SKM-1 (cell line): ENCODE results near the gene SLC9A7.
A peak's percentile ranks its signal among the peaks of the same experiment; 100 is the strongest.
"Not testable (repeated sequence)": the region's sequence is repeated elsewhere in the genome, so short reads cannot be mapped to it uniquely, and the experiment has no call there.

Source experiments
- DNase-seq: peaks from one replicate; lab custom pipeline; 2025; ENCODE audit not compliant: unreplicated experiment; lab: John Stamatoyannopoulos, UW

SLC9A7 gene

DNA sequence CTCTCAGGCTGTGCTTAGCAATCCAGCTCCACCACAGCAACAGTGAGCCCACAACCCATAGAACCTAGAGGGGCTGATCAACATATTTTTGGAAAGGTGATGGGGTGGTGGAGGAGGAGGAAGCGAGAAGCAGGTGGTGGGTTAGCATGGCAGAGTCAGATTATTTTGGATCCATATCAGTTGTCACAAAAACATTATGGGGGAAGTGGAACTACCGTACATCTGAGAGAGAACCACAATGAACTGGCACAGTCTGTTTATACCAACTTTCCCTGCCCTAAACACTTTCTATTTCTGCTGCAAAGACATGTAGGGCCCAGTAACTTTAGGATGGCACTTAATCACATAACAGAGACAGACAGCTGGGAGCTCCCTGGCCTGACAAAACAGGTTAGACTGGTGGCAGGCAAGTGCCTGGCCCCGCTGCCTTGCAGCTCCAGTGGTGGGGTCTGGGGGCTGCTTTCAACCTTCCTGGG, 4.3 kb downstream of the SLC9A7 start:
- no peak for DNase-seq

DNA sequence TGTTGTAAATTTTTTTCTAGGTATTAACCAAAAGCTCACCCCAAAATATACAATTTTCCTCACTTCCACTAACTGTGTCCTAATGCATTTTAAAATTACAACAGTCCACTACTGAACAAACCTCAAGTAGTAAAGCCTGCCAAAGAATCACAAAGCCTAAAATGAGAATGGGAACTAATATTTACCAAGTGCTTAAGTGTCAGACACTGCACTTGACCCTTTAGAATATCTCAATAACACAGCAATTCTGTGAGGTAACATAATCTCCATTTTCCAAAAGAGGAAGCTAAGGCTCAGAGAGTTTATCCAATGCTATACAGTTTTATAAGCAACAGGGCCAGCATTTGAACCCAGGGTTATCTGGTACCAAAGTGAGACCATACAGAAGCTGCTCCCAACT, 4.9 kb downstream of the SLC9A7 start:
- DNase-seq = peak; percentile 1

DNA sequence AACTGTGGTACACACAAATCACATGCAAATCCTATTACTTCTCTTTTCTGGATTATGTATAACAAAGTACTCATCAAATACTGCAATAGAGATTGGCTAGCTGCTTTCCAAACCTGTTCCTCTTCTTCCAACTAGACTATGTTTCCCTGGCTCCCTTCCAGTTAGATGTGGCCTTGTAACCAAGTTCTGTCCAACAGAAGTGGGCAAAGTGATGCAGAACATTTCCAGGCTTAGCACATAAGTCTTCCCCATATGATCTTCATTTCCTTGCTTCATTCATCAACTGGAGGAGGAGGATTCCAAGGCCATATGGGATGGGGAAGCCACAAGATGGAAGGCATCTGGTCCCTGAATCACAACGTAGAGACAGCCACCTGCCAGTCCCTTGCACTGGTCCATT, 8.0 kb downstream of the SLC9A7 start:
- DNase-seq = no peak

DNA sequence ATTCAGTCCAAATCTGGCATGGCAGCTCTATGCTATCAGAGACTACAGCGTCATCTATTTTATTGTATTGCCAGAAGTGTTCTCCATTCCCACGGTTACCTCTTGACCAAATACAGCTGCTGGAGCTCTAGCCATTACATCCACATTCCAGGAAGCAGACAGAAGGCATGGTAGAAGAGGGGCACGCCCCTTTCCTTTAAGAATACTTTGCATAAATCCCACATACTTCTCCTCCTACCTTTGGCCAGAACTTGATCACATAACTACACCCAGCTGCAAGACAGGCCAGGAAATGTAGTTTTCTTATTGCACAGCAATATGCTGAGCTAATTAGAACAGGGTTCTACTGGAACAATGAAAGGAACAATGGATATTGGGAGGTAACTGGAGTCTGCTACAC, 14.9 kb downstream of the SLC9A7 start:
- DNase-seq = no peak

DNA sequence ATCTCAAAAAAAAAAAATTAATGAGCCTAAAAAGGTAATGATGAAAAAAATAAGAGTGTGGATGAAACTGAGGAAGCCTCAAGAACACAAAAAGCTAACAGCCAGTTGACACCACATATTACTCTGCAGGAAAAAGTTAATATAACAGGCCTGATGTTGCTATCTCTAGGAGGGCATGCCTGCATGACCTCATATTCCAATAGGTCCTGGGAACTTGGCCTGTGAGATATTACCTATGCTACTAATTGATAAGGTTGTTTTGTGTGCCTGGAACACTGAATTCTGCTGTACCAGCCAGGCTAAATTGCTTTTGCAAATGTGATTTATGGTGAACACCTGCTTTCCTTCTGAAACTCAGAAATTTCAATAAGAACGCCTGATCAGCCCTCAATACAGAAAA, 15.9 kb downstream of the SLC9A7 start:
- DNase-seq = no peak

DNA sequence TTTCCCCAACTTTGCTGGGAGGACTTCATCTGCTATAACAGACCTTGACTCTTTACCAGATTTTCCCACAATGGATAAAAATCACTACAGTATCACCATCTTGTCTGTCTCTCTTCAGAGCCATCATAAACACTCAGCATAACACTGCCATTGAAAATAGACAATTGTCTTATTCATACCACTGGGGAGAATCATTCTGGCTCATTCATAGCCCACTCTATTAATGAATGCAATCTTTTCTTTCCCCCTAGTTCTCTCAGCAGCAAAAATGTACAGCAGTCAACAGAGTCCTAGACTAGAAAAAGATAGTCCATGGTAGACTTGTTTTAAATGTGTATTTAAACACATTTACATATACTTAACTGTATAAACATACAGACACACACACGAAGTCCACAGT, 19.2 kb downstream of the SLC9A7 start:
- DNase-seq = no peak

DNA sequence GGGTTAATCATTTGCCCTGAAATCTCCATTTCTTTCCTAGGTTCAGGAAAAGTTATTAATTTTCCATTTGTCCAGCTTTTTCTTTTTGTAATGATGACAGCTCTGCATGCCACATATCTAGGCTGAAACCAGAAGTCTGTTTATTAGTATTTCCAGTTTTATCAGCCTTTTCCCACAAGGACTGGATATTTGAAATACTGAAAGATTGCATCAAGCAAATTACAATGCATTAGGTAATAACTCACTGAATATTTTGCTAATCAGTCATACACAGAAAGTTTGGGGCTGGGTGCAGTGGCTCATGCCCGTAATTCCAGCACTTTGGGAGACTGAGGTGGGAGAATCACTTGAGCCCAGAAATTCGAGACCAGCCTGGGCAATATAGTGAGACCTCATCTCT, 21.5 kb downstream of the SLC9A7 start:
- DNase-seq = no peak

DNA sequence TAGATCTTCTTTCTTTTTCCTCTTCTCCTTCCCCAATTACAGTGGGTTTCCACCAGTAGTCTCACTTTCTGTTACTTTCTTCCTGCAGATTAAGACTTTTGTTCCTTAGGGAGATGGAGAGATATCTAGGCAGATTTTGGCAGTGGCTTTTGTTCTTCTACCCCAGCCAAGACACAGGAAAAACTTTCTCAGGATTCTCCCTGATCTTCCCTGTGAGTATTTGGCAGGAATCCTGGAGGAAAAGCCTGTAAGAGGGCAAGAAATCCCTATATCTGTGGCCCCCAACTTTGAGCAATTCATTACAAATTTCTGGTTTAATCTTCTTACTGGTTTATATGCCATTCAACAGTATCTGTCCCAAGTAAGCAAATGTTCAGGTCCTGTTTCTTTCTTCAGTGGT, 21.9 kb downstream of the SLC9A7 start:
- DNase-seq = no peak

DNA sequence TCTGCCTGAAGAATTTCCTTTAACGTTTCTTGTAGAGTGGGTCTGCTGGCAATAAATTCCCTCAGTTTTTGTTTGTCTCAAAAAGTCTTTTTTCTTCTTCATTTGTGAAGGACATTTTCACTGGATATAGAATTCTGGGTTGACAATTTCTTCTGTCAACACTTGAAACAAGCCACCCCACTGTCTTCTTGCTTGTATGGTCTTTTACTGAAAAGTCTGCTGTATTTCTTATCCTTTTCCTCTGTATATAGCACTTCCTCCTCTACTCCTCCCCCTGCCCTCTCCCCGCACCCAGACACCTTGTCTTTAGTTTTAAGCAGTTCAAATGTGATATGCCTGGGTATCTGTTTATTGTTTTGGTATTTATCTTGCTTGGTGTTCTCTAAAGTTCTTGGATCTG, 23.3 kb downstream of the SLC9A7 start:
- DNase-seq = no peak

DNA sequence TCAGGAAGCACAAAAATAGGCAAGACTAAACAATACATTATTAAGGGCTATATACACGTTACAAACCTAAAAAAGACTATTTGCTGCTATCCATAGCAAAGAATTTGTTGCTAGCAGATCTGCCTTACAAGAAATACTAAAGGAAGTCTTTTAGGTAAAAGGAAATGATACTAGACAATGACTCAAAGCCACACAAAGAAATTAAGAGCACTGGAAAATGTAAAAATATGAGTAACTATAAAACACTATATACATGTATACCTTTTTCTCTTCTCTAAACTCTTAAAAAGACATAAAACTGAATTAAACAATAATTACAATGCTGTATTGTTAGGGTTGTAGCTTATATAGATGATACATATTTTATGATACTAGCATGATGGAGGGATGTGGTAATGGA, 25.7 kb downstream of the SLC9A7 start:
- DNase-seq = no peak

DNA sequence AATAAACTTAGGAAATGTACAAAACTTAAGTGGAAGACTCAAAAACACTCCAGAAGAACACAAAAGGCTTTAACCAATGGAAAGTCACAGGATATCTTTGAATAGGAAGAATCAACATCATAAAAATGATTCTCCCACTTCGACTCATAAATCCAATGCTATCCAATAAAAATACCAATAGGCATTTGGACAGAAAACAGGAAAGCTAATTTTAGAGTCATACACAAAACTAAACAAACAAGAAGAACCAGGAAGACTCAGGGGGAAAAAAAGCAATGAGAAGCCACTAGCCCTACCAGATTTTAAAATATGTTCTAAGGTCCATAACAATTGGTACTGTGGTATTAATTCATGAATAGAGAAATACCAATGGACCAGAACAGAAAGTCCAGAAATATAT, 28.2 kb downstream of the SLC9A7 start:
- DNase-seq = no peak

DNA sequence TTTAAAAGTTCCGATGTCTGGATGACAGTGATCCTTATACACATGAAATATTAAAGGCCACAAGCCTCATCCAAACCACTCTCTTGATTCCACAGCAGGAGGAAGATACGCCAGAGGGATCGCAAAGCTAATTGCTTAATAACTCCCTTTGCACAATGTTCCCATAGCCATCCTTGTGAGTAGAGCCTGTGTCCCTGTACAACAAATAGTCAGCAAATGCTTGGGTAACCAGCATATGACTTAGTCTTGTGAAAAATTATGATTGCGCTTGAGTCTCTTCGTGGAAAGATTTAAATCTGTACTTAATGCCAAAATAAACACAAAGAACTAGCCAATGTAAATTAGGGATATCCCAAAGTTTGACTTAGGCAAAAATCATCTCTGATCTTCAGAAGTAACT, 31.5 kb downstream of the SLC9A7 start:
- no peak for DNase-seq

DNA sequence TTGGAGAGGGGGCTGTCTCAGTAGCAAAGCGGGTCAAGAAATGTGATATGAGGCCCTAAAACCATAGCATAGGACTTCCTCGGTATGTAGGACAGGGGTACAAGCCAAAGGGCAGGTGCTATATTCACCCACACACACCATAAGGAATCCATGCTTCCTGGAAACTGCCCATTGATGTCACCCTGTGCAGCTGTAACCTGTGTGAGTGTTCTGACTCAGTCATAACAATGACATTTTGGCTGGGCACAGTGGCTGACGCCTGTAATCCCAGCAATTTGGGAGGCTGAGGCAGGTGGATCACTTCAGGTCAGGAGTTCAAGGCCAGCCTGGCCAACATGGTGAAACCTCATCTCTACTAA, 35.4 kb downstream of the SLC9A7 start:
- not testable (repeated sequence) for DNase-seq

DNA sequence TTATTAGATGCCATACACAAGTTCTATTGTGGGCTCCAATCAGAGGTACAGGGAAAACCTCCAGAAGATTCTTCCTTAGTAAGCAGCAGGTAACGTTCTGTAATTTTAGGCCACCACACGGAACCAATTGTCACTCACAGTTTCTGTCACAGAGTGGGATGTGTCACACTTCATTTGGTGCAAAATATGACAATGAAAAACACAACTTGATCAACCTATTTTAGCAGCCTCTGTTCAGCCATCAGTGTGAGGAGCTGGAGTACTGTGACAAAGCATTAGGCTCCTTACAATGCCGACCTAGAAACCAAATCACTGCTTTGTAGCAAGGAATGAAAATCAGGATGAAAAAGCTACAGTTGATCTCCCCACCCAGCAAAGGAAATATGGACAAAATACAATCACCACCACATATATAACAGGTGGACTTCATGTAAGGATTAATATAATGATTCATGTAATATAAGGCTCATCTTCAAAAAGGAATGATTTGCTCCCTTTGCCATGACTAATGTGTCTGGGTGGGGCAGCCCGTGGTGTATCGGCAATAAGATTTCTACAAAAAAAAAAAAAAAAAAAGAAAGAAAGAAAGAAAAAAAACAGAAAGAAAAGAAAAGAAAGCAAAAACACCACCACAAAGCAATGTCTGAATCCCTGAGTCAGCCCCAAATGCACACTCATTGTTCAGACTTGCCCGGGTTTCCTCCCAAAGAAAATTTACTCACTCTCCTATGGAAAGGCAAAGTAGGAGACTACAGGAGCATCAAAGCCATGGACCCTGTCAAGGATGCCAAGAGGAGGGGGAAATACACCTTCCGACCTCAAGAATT, 36.0 kb downstream of the SLC9A7 start:
- no peak for DNase-seq

DNA sequence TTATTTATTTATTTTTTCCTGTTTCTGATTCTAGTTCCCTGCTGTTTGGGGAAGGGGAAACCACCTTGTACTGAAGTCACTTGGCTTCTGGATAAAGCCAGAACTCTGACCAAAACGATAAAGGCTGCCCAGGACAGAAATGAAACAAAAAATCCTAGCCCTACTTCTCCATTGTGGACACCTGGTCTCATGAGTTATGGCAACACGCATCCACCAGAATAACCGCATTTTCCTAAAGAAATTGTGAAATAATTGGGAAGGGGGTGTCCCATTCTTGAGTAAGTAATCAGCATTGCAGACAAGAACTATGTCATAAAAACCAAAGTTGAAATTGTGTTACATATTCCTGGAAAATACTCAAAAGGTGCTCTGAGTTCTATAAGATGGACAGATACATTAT, 42.1 kb downstream of the SLC9A7 start:
- no peak for DNase-seq

DNA sequence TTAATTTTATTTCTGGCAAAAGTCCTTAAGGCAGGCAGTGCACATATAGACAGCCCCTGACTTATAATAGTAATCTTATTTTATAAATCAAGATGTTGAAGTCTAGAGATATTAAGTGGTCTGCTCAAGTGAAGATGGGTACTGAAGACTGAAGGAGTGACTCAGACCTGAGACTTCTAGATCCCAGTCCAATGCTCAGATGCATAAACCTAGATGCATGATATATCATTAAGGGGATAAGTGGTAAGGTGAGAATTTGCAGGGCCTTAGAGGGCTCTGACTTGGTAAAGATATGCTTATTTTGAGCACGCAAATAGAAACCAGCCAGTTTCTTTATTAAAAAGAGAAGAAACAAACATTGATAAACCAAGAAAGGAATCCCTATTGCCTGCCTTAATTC, 42.9 kb downstream of the SLC9A7 start:
- no peak for DNase-seq

DNA sequence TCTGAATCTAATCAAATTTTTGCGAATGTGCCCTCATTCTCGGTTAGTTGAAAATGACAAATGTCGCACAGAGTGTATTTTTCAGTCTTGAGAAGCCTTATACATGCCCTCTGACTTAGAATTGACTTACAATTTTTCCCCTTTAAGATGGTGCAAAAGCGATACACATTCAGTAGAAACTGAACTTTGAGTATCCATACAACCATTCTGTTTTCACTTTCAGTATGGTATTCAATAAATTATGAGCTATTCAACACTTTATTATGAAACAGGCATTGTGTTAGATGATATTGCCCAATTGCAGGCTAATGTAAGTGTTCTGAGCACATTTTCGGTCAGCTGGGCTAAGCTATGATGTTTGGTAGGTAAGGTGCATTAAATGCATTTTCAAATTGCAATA, 43.4 kb downstream of the SLC9A7 start:
- DNase-seq = no peak

DNA sequence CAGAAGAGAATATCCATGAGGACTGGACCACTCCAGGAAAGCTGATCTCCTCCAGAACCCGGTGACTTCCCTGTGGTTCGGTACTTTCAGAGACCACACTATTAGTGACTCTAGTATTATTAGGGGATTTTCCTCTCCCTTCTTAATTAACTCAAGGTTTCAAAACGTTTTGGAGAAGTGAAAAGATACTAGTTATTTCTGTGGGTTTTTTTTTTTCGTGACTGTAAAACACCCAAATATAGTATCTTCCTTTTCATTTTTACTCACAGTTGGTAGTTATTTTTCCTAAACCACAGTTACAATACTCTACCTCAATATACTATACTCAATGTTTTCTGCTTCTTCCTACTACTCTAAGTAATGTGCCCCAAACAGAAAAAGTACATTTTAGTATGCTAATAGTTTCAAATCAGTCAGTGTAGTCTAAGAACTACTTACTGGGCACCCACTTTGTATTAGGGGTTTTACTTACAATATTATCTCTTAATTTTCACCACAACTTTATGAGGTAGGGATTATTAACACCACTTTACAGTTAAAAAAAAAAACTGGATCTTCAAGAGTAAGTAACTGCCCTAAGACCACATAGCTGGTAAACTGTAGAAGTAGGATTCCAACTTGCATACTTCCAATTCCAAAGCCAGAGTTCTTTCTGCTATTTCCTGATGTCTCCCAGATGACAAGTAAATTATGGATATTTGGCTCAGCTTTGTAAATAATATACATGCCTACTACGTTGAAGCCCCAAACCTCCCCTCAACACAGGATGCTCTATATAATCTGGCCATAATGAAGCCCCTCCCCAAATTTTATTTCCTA, 45.0 kb downstream of the SLC9A7 start:
- DNase-seq = no peak

DNA sequence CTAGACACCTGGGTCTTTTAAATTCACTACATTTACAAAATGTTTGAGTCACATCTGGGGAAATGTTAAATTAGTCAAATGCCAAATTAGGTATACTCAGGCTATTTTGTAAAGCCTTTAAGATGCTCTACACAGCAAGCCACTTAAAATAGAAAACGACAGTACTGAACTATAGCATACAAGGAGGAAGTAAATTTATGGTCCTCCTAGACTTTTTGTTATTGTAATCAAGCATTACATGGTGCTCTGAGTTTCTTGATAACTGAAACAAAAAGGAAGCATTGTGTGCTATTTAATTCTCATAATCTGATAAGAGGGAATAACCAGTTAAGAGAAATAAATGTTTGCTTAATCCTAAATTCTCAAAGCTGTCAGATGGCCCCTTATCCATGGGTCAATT, 46.2 kb downstream of the SLC9A7 start:
- DNase-seq = no peak

DNA sequence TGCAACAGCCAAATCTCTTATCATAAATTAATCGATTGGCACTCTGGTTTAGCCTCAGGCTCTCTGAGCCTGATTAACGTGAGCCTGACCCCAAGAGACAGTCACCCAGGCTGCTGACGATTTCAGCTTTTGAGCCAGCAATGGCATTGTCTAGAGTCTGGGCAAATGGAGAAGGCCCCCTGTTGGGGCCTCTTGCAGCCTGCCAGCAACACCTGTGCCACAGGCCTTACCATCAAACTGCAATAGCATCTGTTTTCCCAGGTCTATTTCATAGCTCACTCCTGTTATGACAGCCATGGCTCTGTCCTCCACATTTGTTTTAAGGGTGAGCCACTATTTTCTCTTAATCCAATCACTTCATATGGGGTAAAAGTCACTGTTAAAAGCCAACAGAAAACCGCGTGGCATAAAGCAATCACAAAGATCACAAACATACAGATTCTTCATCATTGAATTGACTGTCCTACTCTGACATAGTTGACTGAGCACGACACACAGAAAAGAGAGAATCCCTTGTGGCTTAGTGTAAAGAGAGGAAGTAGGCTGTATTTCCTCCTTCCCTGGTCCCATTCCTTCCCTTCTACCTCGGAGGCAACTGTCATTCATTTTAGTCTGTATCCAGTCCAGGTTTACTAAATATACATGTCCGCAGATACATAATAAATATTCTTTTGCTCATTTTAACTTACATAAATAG, 47.8 kb downstream of the SLC9A7 start:
- DNase-seq = no peak

DNA sequence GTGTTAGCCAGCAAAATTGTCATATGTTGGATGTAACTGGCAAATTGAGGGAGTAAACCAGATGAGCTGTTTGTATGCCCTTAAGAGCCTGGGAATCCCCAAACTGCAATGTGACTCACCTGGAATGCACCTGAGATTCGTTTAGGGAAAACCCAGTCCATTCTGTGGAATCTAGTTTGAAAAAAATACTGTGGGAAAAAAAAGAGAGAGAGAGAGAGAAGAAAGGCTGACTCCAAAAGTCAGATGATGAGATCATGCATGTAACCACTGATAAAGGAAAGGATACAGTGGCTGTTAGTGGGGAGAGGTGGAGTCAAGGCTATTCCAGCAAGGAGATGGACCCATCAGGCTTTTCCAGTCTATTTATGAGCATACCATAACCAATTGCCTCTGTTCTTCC, 48.5 kb downstream of the SLC9A7 start:
- no peak for DNase-seq
